ENCODE results near the gene SLFN13.
A peak's percentile ranks its signal among the peaks of the same experiment; 100 is the strongest.

Gene SLFN13

GRCh38 chr17:35448214-35448898 lies at the start of gene SLFN13:
Gene SLFN13 (minus strand): TSS chr17:35448766. CDS start chr17:35445680, 3,086 bp downstream.
- H2AFZ ChIP-seq (ENCODE audit: low read depth): peak within 1 kb of the TSS; percentile 99
- H3K79me2 ChIP-seq (ENCODE audit: insufficient read depth, low read depth): no peaks in the 10 kb centered on the region
- no peak within 1 kb of the TSS for H3K4me3 ChIP-seq (IDR thresholded peaks at IDR 0.05; ENCODE audit: insufficient read depth, low read depth, low read length)
- TF ChIP-seq CTCF (conservative IDR thresholded peaks at IDR 0.05; ENCODE audit: low read depth, low read length): no peak
- H3K4me1 ChIP-seq (ENCODE audit: low read depth, poor library complexity, severe bottlenecking): peaks cover 9% of the 10 kb centered on the region
- H4K20me1 ChIP-seq (ENCODE audit: insufficient read depth): no peaks in the 10 kb centered on the region
- peak within 1 kb of the TSS; percentile 59 for H3K4me2 ChIP-seq
- peak within 1 kb of the TSS; percentile 48 for H3K27ac ChIP-seq
- H3K27me3 ChIP-seq (ENCODE audit: insufficient read depth, low read depth): no peaks in the 10 kb centered on the region
- peak within 1 kb of the TSS; percentile 65 for H3K9ac ChIP-seq
- H3K36me3 ChIP-seq (ENCODE audit: insufficient read depth): no peaks in the 10 kb centered on the region

GRCh38 chr17:35496451-35497290 lies 48.1 kb upstream of the SLFN13 start:
- no peak for TF ChIP-seq CTCF (conservative IDR thresholded peaks at IDR 0.05; ENCODE audit: low read depth, low read length)
- no peaks in the 10 kb centered on the region for H3K4me1 ChIP-seq (ENCODE audit: low read depth, poor library complexity, severe bottlenecking)
- H4K20me1 ChIP-seq (ENCODE audit: insufficient read depth): no peaks in the 10 kb centered on the region
- H3K27me3 ChIP-seq (ENCODE audit: insufficient read depth, low read depth): no peaks in the 10 kb centered on the region
- no peak overlapping the region for H3K9ac ChIP-seq
- H3K4me3 ChIP-seq (IDR thresholded peaks at IDR 0.05; ENCODE audit: insufficient read depth, low read depth, low read length): no peak overlapping the region
- no peak overlapping the region for H3K27ac ChIP-seq
- H3K4me2 ChIP-seq: no peak overlapping the region
- no peaks in the 10 kb centered on the region for H3K36me3 ChIP-seq (ENCODE audit: insufficient read depth)
- no peaks in the 10 kb centered on the region for H3K79me2 ChIP-seq (ENCODE audit: insufficient read depth, low read depth)
- H2AFZ ChIP-seq (ENCODE audit: low read depth): no peak overlapping the region

- no peak for TF ChIP-seq CTCF (conservative IDR thresholded peaks at IDR 0.05; ENCODE audit: low read depth, low read length)
- H3K4me2 ChIP-seq: no peak overlapping the region
- H3K27ac ChIP-seq: no peak overlapping the region
- no peaks in the 10 kb centered on the region for H3K27me3 ChIP-seq (ENCODE audit: insufficient read depth, low read depth)
- H3K4me3 ChIP-seq (IDR thresholded peaks at IDR 0.05; ENCODE audit: insufficient read depth, low read depth, low read length): no peak overlapping the region
- H4K20me1 ChIP-seq (ENCODE audit: insufficient read depth): no peaks in the 10 kb centered on the region
- H3K36me3 ChIP-seq (ENCODE audit: insufficient read depth): no peaks in the 10 kb centered on the region
- H3K9ac ChIP-seq: no peak overlapping the region
- H3K79me2 ChIP-seq (ENCODE audit: insufficient read depth, low read depth): no peaks in the 10 kb centered on the region
- H3K4me1 ChIP-seq (ENCODE audit: low read depth, poor library complexity, severe bottlenecking): no peaks in the 10 kb centered on the region
- H2AFZ ChIP-seq (ENCODE audit: low read depth): no peak overlapping the region
Observed at GRCh38 chr17:35493040-35493439, 44.5 kb upstream of the SLFN13 start.

GRCh38 chr17:35491417-35491816 lies 42.9 kb upstream of the SLFN13 start:
- Histone ChIP-seq H3K4me2 (no peak overlapping the region), H4K20me1 (ENCODE audit: insufficient read depth) (no peaks in the 10 kb centered on the region), H3K36me3 (ENCODE audit: insufficient read depth) (no peaks in the 10 kb centered on the region), H3K4me1 (ENCODE audit: low read depth, poor library complexity, severe bottlenecking) (no peaks in the 10 kb centered on the region), H2AFZ (ENCODE audit: low read depth) (no peak overlapping the region), H3K79me2 (ENCODE audit: insufficient read depth, low read depth) (no peaks in the 10 kb centered on the region), H3K4me3 (IDR thresholded peaks at IDR 0.05; ENCODE audit: insufficient read depth, low read depth, low read length) (no peak overlapping the region), H3K27ac (no peak overlapping the region), H3K9ac (no peak overlapping the region), H3K27me3 (ENCODE audit: insufficient read depth, low read depth) (no peaks in the 10 kb centered on the region)
- no peak for TF ChIP-seq CTCF (conservative IDR thresholded peaks at IDR 0.05; ENCODE audit: low read depth, low read length)
